MCF 10A (cell line): Measurements from ENCODE around the gene PLCB1. TPM values are rescaled to one million over a fixed set of nuclear protein-coding genes. Genes with fewer than 3 reads are reported as not detected.

Source experiments
- BruUV-seq: library from RNA; stranded (reverse); fragments of 400-500 nt; replicated peaks from 2 replicates; lab custom pipeline; 2021; lab: Mats Ljungman, UMichigan
- CTCF ChIA-PET: fragments of 300-600 bp; sonication (Branson Sonifier 250); formaldehyde crosslinking; extraction: SDS; loops from one replicate; lab custom pipeline; 2021; ENCODE audit warnings: antibody characterized with exemption, inconsistent platforms; lab: Yijun Ruan, JAX
- POLR2A ChIA-PET: fragments of 300-600, 350-650 bp; sonication (Branson Sonifier 250); formaldehyde crosslinking; extraction: SDS; loops from one replicate; lab custom pipeline; 2020; ENCODE audit warnings: antibody characterized with exemption, inconsistent platforms; lab: Yijun Ruan, JAX
- DNase-seq: peaks from one replicate; pipeline ENCODE4 v3.0.0-alpha.2; 2018; ENCODE audit not compliant: unreplicated experiment
- H3K27ac Mint-ChIP-seq: one replicate; pipeline ENCODE4 v1.8.0; 2022; ENCODE audit warnings: mild to moderate bottlenecking, low read depth, mixed read lengths; ENCODE audit not compliant: unreplicated experiment
- H3K27me3 Mint-ChIP-seq: one replicate; pipeline ENCODE4 v1.8.0; 2022; ENCODE audit warnings: mixed read lengths; ENCODE audit not compliant: insufficient read depth, unreplicated experiment
- H3K36me3 Mint-ChIP-seq: one replicate; pipeline ENCODE4 v1.8.0; 2022; ENCODE audit warnings: mild to moderate bottlenecking, moderate library complexity, mixed read lengths; ENCODE audit not compliant: insufficient read depth, unreplicated experiment
- H3K4me1 Mint-ChIP-seq: one replicate; pipeline ENCODE4 v1.8.0; 2022; ENCODE audit warnings: mixed read lengths; ENCODE audit not compliant: insufficient read depth, unreplicated experiment
- H3K4me3 Mint-ChIP-seq: one replicate; pipeline ENCODE4 v1.8.0; 2022; ENCODE audit warnings: mild to moderate bottlenecking, moderate library complexity, mixed read lengths; ENCODE audit not compliant: unreplicated experiment
- H3K9me3 Mint-ChIP-seq: one replicate; pipeline ENCODE4 v1.8.0; 2022; ENCODE audit warnings: mixed read lengths; ENCODE audit not compliant: unreplicated experiment
- CTCF ChIP-seq: fragments of 200-600 bp; IDR thresholded peaks from one replicate; pipeline ENCODE4 v1.8.0; 2022; ENCODE audit warnings: antibody characterized with exemption, mild to moderate bottlenecking; ENCODE audit not compliant: unreplicated experiment
- intact Hi-C: fragments of 100-400 bp; cut with micrococcal nuclease; formaldehyde crosslinking; loops from 2 replicates; pipeline ENCODE4 v1.14.1; 2022
- total RNA-seq: library from RNA; stranded (reverse); gene quantifications from 2 replicates; pipeline ENCODE4 v1.2.3, GENCODE V29; 2022

The PLCB1 gene
- total RNA-seq, 1 experiment from 2014 or later = 5.9 TPM

GRCh38 chr20:8196096-8196495 is 64.0 kb downstream of the PLCB1 start:
- H3K4me1 Mint-ChIP-seq = no peaks in the 10 kb centered on the region
- no peaks in the 10 kb centered on the region for H3K27me3 Mint-ChIP-seq
- no peaks in the 10 kb centered on the region for H3K36me3 Mint-ChIP-seq
- intact Hi-C loops = no loop called here
- H3K27ac Mint-ChIP-seq = no peak overlapping the region
- peaks cover 7% of the 10 kb centered on the region for H3K9me3 Mint-ChIP-seq
- POLR2A ChIA-PET = no interaction called here
- no TSS peak for BruUV-seq
- CTCF ChIA-PET = interaction anchor here (1.0 kb wide), 1 partner anchor 194 kb away, joined by 4 read pairs; no protein-coding TSS in a partner anchor
- DNase-seq = no peak
- H3K4me3 Mint-ChIP-seq = no peak overlapping the region
- no peak for TF ChIP-seq CTCF

GRCh38 chr20:8200220-8200619 is 68.2 kb downstream of the PLCB1 start:
- POLR2A ChIA-PET = no interaction called here
- Mint-ChIP-seq H3K27me3 (no peaks in the 10 kb centered on the region), H3K4me1 (no peaks in the 10 kb centered on the region), H3K27ac (no peak overlapping the region), H3K9me3 (peaks cover 8% of the 10 kb centered on the region), H3K36me3 (no peaks in the 10 kb centered on the region), H3K4me3 (no peak overlapping the region)
- DNase-seq = no peak
- no peak for TF ChIP-seq CTCF
- intact Hi-C loops = no loop called here
- CTCF ChIA-PET = interaction anchor here (1.0 kb wide), 1 partner anchor 15 kb away, joined by 3 read pairs; no protein-coding TSS in a partner anchor
- BruUV-seq = no TSS peak

GRCh38 chr20:8203366-8203765 is 71.3 kb downstream of the PLCB1 start:
- no peak for DNase-seq
- ChIA-PET CTCF (no interaction called here), POLR2A (no interaction called here)
- BruUV-seq = no TSS peak
- H3K27ac Mint-ChIP-seq = no peak overlapping the region
- no peaks in the 10 kb centered on the region for H3K4me1 Mint-ChIP-seq
- peaks cover 8% of the 10 kb centered on the region for H3K9me3 Mint-ChIP-seq
- TF ChIP-seq CTCF = no peak
- H3K4me3 Mint-ChIP-seq = no peak overlapping the region
- no peaks in the 10 kb centered on the region for H3K27me3 Mint-ChIP-seq
- H3K36me3 Mint-ChIP-seq = no peaks in the 10 kb centered on the region
- intact Hi-C loops = no loop called here

- ChIA-PET POLR2A (no interaction called here), CTCF (no interaction called here)
- Mint-ChIP-seq H3K4me3 (no peak overlapping the region), H3K9me3 (peaks cover 8% of the 10 kb centered on the region), H3K4me1 (no peaks in the 10 kb centered on the region), H3K27me3 (no peaks in the 10 kb centered on the region), H3K36me3 (no peaks in the 10 kb centered on the region), H3K27ac (no peak overlapping the region)
- no TSS peak for BruUV-seq
- no peak for DNase-seq
- TF ChIP-seq CTCF = no peak
- intact Hi-C loops = no loop called here
Measured at GRCh38 chr20:8205996-8206395, 73.9 kb downstream of the PLCB1 start.
